Ovary (tissue), 9 donors: ENCODE measurements around the gene CPZ. TPM values are rescaled to one million over a fixed set of nuclear protein-coding genes. Genes with fewer than 3 reads are reported as not detected.

ENCODE experiments used
- DNase-seq, 5 donors: peaks; one replicate each; pipeline ENCODE4 v3.0.0-alpha.2; 2019 to 2020
- H3K27ac ChIP-seq, 2 donors: fragments of 200-600 bp; one replicate each; pipeline versions ENCODE4 v1.5.1 to v1.8.0; 2019 to 2022
- H3K27me3 ChIP-seq: fragments of 200-600 bp; one replicate; pipeline ENCODE4 v1.8.0; 2022
- H3K36me3 ChIP-seq: fragments of 200-600 bp; sonication (generic); one replicate; pipeline ENCODE4 v1.5.1; 2019
- H3K4me1 ChIP-seq: one replicate; pipeline ENCODE4 v1.8.1; 2013; ENCODE audit warnings: mild to moderate bottlenecking, moderate library complexity; ENCODE audit not compliant: insufficient read depth
- H3K4me3 ChIP-seq: fragments of 200-600 bp; sonication (generic); one replicate; pipeline ENCODE4 v1.5.1; 2017
- H3K9me3 ChIP-seq, 2 donors: fragments of 200-600 bp in 1 of 2; sonication (generic) in 1 of 2; one replicate each; pipeline versions ENCODE4 v1.5.1 to v1.8.1; 2013 to 2019; ENCODE audit warnings: mild to moderate bottlenecking in 1 of 2, moderate library complexity in 1 of 2
- EP300 ChIP-seq: sonication (generic); formaldehyde crosslinking; IDR thresholded peaks from one replicate; pipeline ENCODE4 v1.6.1; 2017; ENCODE audit warnings: antibody characterized with exemption
- POLR2A ChIP-seq: fragments of 450-650 bp; IDR thresholded peaks from one replicate; pipeline ENCODE4 v1.6.1; 2017; ENCODE audit warnings: antibody characterized with exemption, mild to moderate bottlenecking, moderate library complexity
- WGBS, 3 donors: extraction: QIAGEN DNeasy Blood & Tissue Kit in 1 of 3; methylation state at CpG; one replicate each; pipeline versions ENCODE4 v1.1.5 to v1.1.7; 2013 to 2017; 5-methylcytosine and 5-hydroxymethylcytosine counted together
- intact Hi-C, 4 donors: fragments of 100-400 bp; cut with DNase I; formaldehyde crosslinking; loops; one replicate each; pipeline versions ENCODE4 v1.11.0 to v1.15.1; 2022 to 2023
- polyA plus RNA-seq, 2 donors: library from polyadenylated mRNA; stranded (reverse); fragments of 200-250 nt in 1 of 2; fragments of 350-450 nt in 1 of 2; fragmentation: Illumina TruSeq in 1 of 2; extraction: RNeasy Lipid Tissue Mini Kit (QIAGEN cat#74804) in 1 of 2; gene quantifications; one replicate each; pipeline ENCODE4 v1.2.3, GENCODE V29; 2013 to 2014
- total RNA-seq, 7 donors: library from RNA; depleted of rRNA in 2 of 7; stranded (reverse); fragments of >200 nt in 2 of 7; fragmentation: NEBNext Ultra II Directional in 3 of 7; extraction: Animal tissue kit (Norgen Biotek cat#: 25700) in 3 of 7; gene quantifications; one replicate each; pipeline versions ENCODE4 v1.1.0 to v1.2.4, GENCODE V29; 2016 to 2023
- TF ChIP-seq, protein P1 (sequence below), 3 donors: fragments of 450-650 bp in 2 of 3; fragments of 200-600 bp in 1 of 3; IDR thresholded peaks; one replicate each; pipeline versions ENCODE4 v1.5.1 to v1.8.0; 2016 to 2022; ENCODE audit warnings: antibody characterized with exemption in 3 of 3, mild to moderate bottlenecking in 1 of 3
- donor health status: DM: no; HTN: no; CAD: no; lungs with moderate emphysema.
- donor health status: DM: no; HTN: no; CAD: no.
- donor health status: Bipolar disorder and iron deficiency.
- donor health status: DM: yes; HTN: yes; CAD: no.
- donor health status: DM: no; HTN: no; CAD: no.
- donor health status: DM: yes; HTN: yes; CAD: no.

CPZ gene
- total and polyA plus RNA-seq, 9 donors: 51.0 to 212 (median 129) TPM

DNA sequence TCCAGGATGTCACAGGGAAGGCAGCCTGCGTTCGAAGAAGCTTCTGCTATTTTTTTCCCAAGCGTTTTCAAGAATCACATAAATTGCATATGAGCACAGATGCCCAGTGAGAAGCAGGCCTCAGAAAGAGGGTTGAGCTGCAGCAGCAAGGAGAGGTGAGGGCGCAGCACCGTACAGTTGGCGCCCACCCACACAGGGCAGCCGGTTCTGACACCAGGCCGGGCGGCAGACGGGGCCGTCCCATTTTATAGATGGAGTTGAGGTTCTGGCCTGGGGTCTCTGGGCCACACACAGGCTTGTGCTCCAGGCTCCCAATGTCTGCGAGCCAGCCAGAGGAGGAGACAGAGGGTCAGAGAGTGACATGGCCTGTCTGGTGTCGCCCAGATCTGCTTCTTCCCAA lies 22.8 kb downstream of the CPZ start:
- WGBS, 3 donors: 74 to 84% (median 83%) methylated on average over 13 of the region's 13 CpGs
- DNase-seq: peak; percentile 4 to 28 (median 19)
- Histone ChIP-seq H3K4me3 (no peak overlapping the region), H3K36me3 (no peaks in the 10 kb centered on the region), H3K27ac (no peak overlapping the region), H3K9me3 (no peaks in the 10 kb centered on the region), H3K4me1 (no peaks in the 10 kb centered on the region), H3K27me3 (no peaks in the 10 kb centered on the region)
- intact Hi-C loops: no loop called here
- TF ChIP-seq POLR2A (no peak), EP300 (no peak)
- TF ChIP-seq, protein P1, sequence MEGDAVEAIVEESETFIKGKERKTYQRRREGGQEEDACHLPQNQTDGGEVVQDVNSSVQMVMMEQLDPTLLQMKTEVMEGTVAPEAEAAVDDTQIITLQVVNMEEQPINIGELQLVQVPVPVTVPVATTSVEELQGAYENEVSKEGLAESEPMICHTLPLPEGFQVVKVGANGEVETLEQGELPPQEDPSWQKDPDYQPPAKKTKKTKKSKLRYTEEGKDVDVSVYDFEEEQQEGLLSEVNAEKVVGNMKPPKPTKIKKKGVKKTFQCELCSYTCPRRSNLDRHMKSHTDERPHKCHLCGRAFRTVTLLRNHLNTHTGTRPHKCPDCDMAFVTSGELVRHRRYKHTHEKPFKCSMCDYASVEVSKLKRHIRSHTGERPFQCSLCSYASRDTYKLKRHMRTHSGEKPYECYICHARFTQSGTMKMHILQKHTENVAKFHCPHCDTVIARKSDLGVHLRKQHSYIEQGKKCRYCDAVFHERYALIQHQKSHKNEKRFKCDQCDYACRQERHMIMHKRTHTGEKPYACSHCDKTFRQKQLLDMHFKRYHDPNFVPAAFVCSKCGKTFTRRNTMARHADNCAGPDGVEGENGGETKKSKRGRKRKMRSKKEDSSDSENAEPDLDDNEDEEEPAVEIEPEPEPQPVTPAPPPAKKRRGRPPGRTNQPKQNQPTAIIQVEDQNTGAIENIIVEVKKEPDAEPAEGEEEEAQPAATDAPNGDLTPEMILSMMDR (IDR thresholded peaks at IDR 0.05): no peak

DNA sequence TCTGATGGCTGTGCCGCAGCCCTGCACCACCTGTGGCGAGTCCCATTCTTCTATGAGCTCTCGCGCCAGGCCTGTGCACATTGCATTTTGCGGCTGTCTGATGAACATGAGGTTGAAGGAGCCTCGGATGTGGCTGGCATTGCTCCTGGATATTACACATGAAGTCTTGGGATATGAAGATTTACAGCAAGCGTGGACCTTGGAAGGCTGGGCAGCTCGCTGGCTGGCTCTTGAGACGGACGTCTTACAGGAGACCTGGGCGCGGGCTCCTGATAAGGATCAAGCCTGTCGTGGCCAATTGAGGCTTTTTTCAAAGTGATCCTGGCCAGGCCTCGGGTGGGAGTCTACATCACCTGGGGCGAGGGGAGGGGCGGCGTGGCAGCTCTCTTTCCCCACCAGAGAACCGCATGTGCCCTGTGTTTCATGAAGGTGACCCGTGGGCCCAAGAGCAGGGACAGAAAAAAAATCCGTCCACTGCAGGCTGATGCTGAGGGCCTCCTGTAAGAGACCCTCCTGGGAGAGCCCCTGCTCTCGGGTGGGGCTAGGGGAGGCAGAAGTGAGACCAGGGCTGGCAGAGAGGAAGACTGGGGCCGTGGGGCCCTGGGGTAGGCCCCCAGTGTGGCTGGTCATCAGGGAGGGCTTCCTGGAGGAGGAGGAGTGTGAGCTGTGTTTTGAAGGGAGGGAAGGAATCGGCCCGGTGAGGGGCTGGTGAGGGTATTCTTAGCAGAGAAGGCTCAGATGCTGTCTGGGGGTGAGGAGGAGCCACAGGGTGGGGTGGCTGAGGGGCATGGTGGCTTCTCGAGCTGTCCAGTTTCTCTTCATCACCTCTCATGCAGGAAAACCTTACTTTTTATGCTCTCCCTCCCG lies 23.6 kb downstream of the CPZ start:
- intact Hi-C loops: no loop called here
- peak; percentile 6 to 31 (median 16) for DNase-seq
- H3K27me3 ChIP-seq: no peaks in the 10 kb centered on the region
- H3K4me3 ChIP-seq: no peak overlapping the region
- H3K9me3 ChIP-seq: no peaks in the 10 kb centered on the region
- no peaks in the 10 kb centered on the region for H3K36me3 ChIP-seq
- 79 to 87% (median 83%) methylated on average over 26 of the region's 26 CpGs for WGBS, 3 donors
- H3K27ac ChIP-seq: no peak overlapping the region
- H3K4me1 ChIP-seq: no peaks in the 10 kb centered on the region
- no peak for TF ChIP-seq POLR2A
- no peak for TF ChIP-seq EP300
- TF ChIP-seq, protein P1 (IDR thresholded peaks at IDR 0.05): no peak

DNA sequence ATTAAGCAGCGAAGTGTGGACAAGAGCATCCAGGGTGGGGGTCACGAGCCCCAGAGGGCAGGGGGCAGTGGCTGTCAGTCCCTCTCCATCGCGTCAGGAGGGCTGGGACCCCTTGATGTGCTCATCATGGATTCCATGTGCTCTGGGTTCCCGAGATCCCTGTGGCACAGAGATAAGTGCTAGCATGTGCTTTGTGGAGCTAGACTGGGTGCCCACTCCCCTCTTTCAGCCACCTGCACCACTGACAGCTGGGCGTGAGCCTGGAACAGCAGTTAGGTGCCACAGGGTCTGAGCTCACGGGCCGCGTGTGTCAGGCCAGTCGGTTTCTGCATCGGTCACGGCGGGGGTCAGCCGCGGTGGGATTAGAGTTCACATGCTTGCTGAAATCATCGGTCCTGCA lies 24.3 kb downstream of the CPZ start:
- Histone ChIP-seq H3K27ac (no peak overlapping the region), H3K36me3 (no peaks in the 10 kb centered on the region), H3K4me1 (no peaks in the 10 kb centered on the region), H3K9me3 (no peaks in the 10 kb centered on the region), H3K27me3 (no peaks in the 10 kb centered on the region), H3K4me3 (no peak overlapping the region)
- intact Hi-C loops: no loop called here
- WGBS, 3 donors: 61 to 86% (median 81%) methylated on average over 16 of the region's 16 CpGs
- DNase-seq: peak; percentile 12 to 39 (median 25)
- no peak for TF ChIP-seq POLR2A
- TF ChIP-seq, protein P1 (IDR thresholded peaks at IDR 0.05): no peak
- TF ChIP-seq EP300: no peak

DNA sequence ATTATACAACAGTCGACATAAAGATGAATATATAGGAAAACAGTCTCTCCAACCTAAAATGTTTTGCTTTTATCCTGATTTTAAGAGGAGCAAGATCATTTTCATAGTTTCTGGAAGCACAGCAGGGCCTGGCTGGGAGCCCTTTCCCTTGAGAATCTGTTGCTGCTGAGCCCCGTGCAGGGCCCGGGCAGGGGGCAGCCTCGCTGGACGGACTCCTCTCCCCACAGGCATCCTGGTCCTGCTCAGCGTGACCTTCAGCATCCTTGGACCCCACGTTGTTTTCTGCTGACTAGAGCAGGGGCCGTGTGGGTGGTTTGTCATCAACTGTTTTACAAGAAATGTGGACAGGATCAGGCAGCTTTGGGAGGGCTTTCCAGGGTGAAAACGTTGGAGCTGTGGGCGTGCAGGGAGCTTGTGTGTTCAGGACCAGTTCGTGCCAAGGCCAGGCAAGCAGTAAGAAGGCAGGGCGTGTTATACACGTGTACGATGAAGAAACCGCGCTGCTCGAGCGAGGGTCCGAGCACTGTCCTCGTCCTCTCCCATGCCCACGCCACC lies 25.0 kb downstream of the CPZ start:
- Histone ChIP-seq H3K36me3 (no peaks in the 10 kb centered on the region), H3K27ac (no peak overlapping the region), H3K4me3 (no peak overlapping the region), H3K4me1 (no peaks in the 10 kb centered on the region), H3K9me3 (no peaks in the 10 kb centered on the region), H3K27me3 (no peaks in the 10 kb centered on the region)
- intact Hi-C loops: no loop called here
- peak in 4 of 5 donors; percentile 11 to 54 (median 18) for DNase-seq
- 37 to 62% (median 45%) methylated on average over 21 of the region's 21 CpGs for WGBS, 3 donors
- no peak for TF ChIP-seq EP300
- TF ChIP-seq, protein P1 (IDR thresholded peaks at IDR 0.05): no peak
- no peak for TF ChIP-seq POLR2A
